Osteoblast (primary cell): Measurements from ENCODE around the gene LACTB. TPM values are rescaled to one million over a fixed set of nuclear protein-coding genes. Genes with fewer than 3 reads are reported as not detected.

ENCODE experiments used
- DNase-seq: peaks from one replicate; pipeline ENCODE4 v3.0.0; 2011; ENCODE audit warnings: low spot score, mixed read lengths; ENCODE audit not compliant: insufficient read length; ENCODE audit errors: missing footprints
- H2AFZ ChIP-seq: 2 replicates; pipeline ENCODE4 v1.6.0; 2011; ENCODE audit warnings: mild to moderate bottlenecking, low read length
- H3K27ac ChIP-seq: 2 replicates; pipeline ENCODE4 v1.5.1; 2011; ENCODE audit warnings: mild to moderate bottlenecking, low read depth, low read length, moderate library complexity
- H3K27me3 ChIP-seq: 2 replicates; pipeline ENCODE4 v1.6.0; 2012; ENCODE audit warnings: mild to moderate bottlenecking, control low read depth, inconsistent platforms, low read length, moderate library complexity; ENCODE audit not compliant: insufficient read depth
- H3K36me3 ChIP-seq: 2 replicates; pipeline ENCODE4 v1.5.1; 2011; ENCODE audit warnings: mild to moderate bottlenecking, low read length, control low read depth, moderate library complexity; ENCODE audit not compliant: insufficient read depth
- H3K4me1 ChIP-seq: 2 replicates; pipeline ENCODE4 v1.5.1; 2011; ENCODE audit warnings: mild to moderate bottlenecking, low read length, control low read depth, moderate library complexity; ENCODE audit not compliant: insufficient read depth
- H3K4me2 ChIP-seq: 2 replicates; pipeline ENCODE4 v1.6.0; 2011; ENCODE audit warnings: mild to moderate bottlenecking, low read length; ENCODE audit not compliant: insufficient read depth
- H3K4me3 ChIP-seq: fragments of 200-600 bp; sonication (generic); 3 replicates; pipeline ENCODE4 v1.5.1; 2012; ENCODE audit warnings: mild to moderate bottlenecking, low read length, inconsistent platforms; ENCODE audit not compliant: insufficient read depth
- H3K79me2 ChIP-seq: 2 replicates; pipeline ENCODE4 v1.6.0; 2012; ENCODE audit warnings: mild to moderate bottlenecking, low read length, control low read depth, inconsistent platforms; ENCODE audit not compliant: insufficient read depth
- H3K9me3 ChIP-seq: 2 replicates; pipeline ENCODE4 v1.5.1; 2011; ENCODE audit warnings: low read depth, low read length, control low read depth
- H4K20me1 ChIP-seq: 2 replicates; pipeline ENCODE4 v1.6.0; 2012; ENCODE audit warnings: mild to moderate bottlenecking, low read length, control low read depth; ENCODE audit not compliant: insufficient read depth
- total RNA-seq: library from RNA; depleted of rRNA; stranded (reverse); fragments of >200 nt; gene quantifications from 2 replicates; pipeline ENCODE4 v1.2.3, GENCODE V29; 2012
- TF ChIP-seq, protein P1 (sequence below): IDR thresholded peaks from 2 replicates; pipeline ENCODE4 v1.5.1; 2011; ENCODE audit warnings: mild to moderate bottlenecking, low read depth, low read length, moderate library complexity; ENCODE audit errors: extremely low read depth

The LACTB gene
- total RNA-seq, 1 donor = 52.8 TPM

GRCh38 chr15:63181648-63182047 lies 60.0 kb downstream of the LACTB start:
- Histone ChIP-seq H3K79me2 (no peaks in the 10 kb centered on the region), H3K36me3 (no peaks in the 10 kb centered on the region), H3K4me1 (peaks cover 7% of the 10 kb centered on the region), H4K20me1 (no peaks in the 10 kb centered on the region), H3K27me3 (no peaks in the 10 kb centered on the region), H3K27ac (no peak overlapping the region), H3K4me3 (no peak overlapping the region), H2AFZ (no peak overlapping the region), H3K9me3 (no peaks in the 10 kb centered on the region), H3K4me2 (no peak overlapping the region)
- peak; percentile 74 for DNase-seq
- TF ChIP-seq, protein P1, sequence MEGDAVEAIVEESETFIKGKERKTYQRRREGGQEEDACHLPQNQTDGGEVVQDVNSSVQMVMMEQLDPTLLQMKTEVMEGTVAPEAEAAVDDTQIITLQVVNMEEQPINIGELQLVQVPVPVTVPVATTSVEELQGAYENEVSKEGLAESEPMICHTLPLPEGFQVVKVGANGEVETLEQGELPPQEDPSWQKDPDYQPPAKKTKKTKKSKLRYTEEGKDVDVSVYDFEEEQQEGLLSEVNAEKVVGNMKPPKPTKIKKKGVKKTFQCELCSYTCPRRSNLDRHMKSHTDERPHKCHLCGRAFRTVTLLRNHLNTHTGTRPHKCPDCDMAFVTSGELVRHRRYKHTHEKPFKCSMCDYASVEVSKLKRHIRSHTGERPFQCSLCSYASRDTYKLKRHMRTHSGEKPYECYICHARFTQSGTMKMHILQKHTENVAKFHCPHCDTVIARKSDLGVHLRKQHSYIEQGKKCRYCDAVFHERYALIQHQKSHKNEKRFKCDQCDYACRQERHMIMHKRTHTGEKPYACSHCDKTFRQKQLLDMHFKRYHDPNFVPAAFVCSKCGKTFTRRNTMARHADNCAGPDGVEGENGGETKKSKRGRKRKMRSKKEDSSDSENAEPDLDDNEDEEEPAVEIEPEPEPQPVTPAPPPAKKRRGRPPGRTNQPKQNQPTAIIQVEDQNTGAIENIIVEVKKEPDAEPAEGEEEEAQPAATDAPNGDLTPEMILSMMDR = no peak

DNA sequence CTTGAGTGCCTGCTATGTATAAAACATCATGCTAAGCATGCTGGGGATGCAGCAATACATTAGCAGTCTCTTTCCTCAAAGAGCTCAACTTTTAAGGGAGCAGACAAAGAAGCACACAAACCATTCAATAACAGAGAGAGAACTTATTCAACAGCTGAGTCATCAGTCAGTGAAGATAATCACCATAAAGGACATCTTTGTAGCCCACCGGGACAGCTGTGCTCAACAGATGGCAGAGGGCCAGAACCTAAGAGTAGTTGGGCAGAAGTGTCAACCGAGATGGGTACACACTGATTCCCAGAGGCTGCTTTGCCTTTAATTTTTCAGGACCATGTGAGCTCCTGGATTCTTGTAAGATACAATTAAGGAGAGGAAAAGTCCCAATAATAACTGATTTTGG lies 63.5 kb downstream of the LACTB start:
- H3K4me1 ChIP-seq = peaks cover 16% of the 10 kb centered on the region
- peaks cover 8% of the 10 kb centered on the region for H3K79me2 ChIP-seq
- TF ChIP-seq, protein P1 = no peak
- no peak for DNase-seq
- H3K36me3 ChIP-seq = no peaks in the 10 kb centered on the region
- no peak overlapping the region for H3K4me2 ChIP-seq
- no peaks in the 10 kb centered on the region for H3K27me3 ChIP-seq
- no peaks in the 10 kb centered on the region for H3K9me3 ChIP-seq
- H3K4me3 ChIP-seq = no peak overlapping the region
- peak overlapping the region; percentile 17 for H2AFZ ChIP-seq
- no peak overlapping the region for H3K27ac ChIP-seq
- H4K20me1 ChIP-seq = no peaks in the 10 kb centered on the region

DNA sequence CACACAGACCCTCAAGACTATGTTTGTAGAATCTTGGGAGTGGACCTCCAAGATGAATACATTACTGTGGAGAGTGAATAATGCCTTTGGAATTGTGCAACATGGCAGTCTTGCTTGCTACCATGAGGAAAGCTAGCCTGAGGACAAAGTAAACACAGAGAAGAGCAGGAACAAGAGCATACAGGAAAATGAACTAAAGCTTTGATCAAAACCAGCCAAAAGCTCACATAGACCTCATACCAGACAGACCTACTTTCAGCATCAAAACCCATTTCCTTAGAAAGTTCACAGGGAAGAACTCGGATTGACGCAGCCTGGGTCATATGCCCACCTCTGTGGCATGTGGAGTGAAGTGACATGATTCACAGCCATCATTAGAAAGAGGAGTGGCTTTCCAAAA lies 64.4 kb downstream of the LACTB start:
- Histone ChIP-seq H3K79me2 (peaks cover 17% of the 10 kb centered on the region), H2AFZ (peak overlapping the region; percentile 74), H3K27ac (peak overlapping the region; percentile 25), H3K27me3 (no peaks in the 10 kb centered on the region), H3K9me3 (no peaks in the 10 kb centered on the region), H4K20me1 (peaks cover 9% of the 10 kb centered on the region), H3K4me1 (peaks cover 23% of the 10 kb centered on the region), H3K36me3 (no peaks in the 10 kb centered on the region), H3K4me2 (peak overlapping the region; percentile 24), H3K4me3 (no peak overlapping the region)
- TF ChIP-seq, protein P1 = no peak
- DNase-seq = no peak

- Histone ChIP-seq H3K27ac (no peak overlapping the region), H3K4me1 (peaks cover 32% of the 10 kb centered on the region), H3K4me2 (no peak overlapping the region), H3K36me3 (no peaks in the 10 kb centered on the region), H3K9me3 (no peaks in the 10 kb centered on the region), H3K4me3 (no peak overlapping the region), H3K79me2 (peaks cover 33% of the 10 kb centered on the region), H4K20me1 (peaks cover 21% of the 10 kb centered on the region), H3K27me3 (no peaks in the 10 kb centered on the region), H2AFZ (no peak overlapping the region)
- no peak for DNase-seq
- TF ChIP-seq, protein P1 = no peak
Observed at GRCh38 chr15:63187589-63188226, 66.0 kb downstream of the LACTB start.
